Stimulated activated CD8-positive, alpha-beta memory T cell treated with anti-CD3 and anti-CD28 coated beads, Interleukin-4, amount 100 ng/mL, for 24 hours (primary cell): ENCODE measurements around the gene CHCHD4.
"Not testable (repeated sequence)": the region's sequence is repeated elsewhere in the genome, so short reads cannot be mapped to it uniquely, and the experiment has no call there.

ENCODE experiments used
- DNase-seq: peaks from one replicate; pipeline ENCODE4 v3.0.0-alpha.2; 2020; ENCODE audit warnings: low read depth

Gene CHCHD4

GRCh38 chr3:14134291-14134690 lies 9.6 kb upstream of the CHCHD4 start:
- no peak for DNase-seq

DNA sequence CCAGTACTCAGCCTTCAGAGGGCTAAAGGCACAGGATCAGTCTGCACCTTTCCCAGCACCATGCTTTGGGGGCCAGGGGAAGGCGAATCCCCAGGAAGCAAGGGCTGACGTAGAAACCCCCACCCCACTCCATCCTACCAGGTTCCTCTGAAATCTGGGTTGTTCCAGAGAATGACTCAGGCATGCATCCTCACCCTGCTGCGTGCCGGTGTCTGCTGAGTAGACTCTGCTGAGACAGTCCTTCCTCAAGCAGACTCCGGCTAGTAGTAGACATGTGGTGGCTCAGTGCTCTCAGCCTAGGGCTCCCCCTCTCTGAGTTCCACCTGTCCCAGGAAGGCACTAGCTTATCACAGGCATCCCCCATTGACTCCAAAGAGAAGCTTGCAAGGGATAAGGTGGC lies 9.2 kb upstream of the CHCHD4 start:
- DNase-seq, result no peak

DNA sequence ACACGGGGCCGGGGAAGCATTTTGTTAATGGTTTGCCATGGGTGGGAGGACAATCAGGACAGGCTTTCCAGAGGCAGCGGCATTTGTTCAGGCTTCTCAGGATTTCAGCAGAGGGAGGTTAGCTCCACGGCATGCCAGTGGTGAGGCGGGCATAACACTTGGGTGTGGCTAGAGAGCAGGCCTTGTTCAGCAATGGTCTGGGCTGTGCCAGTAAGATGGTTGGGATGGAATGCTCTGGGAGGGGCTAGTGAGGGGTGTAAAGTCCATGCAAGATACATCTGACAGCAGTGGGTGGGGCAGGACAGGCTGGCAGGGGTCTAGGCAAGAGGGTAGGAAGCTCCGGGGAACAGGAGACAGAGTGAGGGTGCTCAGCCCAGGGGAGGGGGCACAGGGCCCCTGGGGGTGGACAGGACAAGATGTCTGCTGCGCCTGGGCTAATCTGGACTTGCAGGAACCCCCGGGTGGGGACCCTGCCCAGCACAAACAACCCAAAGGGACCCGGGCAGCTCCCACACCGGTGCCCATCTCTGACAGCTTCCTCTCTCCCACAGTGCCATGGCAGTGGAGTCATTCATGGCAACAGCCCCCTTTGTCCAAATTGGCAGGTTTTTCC lies 8.6 kb upstream of the CHCHD4 start:
- no peak for DNase-seq

DNA sequence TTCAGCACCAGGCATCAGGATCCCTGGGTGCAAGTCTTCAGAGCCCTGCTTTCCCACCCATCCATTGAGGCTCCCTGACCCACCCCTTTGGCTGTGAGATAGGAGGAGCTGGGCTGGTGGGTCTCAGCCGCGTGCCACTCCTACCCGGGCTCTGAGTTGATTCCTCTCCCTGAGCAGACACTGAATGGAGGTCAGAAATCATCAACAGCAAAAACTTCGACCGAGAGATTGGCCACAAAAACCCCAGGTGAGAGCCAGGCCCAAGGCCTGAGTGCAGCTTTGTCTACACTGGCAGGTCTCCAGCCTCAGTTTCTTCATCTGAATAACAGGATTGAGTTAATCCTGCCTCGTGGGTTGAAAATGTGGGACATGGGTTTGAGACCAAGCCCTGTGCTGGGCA lies 8.0 kb upstream of the CHCHD4 start:
- no peak for DNase-seq

DNA sequence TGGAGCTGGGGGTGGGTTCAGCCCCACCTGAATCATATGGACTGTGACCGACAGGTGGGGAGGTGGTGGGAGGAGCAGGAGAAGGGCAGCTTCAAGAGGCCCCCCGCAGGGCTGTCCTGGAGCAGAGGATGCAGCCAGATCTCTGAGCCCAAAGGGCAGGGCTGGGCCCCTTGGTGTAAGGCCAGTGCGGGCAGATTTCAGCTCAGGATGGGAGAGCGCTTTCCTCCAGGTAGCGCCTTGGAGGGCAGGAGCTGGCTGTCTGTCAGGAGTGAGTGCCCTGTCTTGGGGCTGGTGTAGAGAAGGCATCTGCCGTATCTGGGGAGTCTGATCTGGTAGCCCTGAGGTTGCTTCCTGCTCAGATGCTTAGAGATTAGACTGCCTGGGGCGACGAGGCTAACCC lies 7.5 kb upstream of the CHCHD4 start:
- no peak for DNase-seq

DNA sequence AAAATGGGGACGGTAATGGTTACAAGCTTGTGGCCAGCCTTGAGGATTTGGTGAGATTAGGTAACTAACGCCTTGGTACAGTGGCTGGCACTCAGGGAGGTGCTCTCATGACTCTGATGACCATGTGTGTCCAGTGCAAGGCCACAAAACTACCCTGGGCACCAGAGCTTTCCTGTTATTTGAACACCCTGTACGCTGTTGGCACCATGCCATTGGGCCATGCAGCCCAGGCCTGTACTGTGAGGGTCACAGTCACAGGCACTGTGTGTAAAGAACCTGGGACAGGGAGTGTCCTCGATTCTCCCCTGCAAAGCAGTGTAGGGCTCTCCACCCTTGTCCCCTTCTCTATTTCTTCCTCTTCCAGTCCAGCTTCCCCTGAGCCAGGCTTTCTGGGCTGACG lies 6.5 kb upstream of the CHCHD4 start:
- DNase-seq, result no peak

DNA sequence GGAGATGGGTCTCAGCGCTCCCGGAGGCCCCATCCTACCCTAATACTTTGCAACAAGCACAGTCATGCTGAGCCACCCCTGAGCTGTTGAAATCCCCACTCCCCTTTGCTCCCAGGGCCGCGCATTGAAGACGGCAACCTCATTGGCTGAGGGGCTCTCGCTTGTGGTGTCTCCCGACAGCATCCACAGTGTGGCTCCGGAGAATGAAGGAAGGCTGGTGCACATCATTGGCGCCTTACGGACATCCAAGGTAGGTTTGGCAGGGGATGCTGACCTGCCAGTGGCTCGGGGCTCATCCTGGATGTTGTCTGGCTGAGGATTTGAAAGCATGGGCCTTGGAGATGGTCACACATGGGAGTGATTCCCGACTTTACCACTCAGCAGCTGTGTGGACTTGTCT lies 6.0 kb upstream of the CHCHD4 start:
- DNase-seq, result no peak

- DNase-seq, result no peak
These were observed 5.6 kb upstream of the CHCHD4 start for GRCh38 chr3:14130230-14130629.

- no peak for DNase-seq
These were observed 4.6 kb upstream of the CHCHD4 start for GRCh38 chr3:14129296-14129695.

- no peak for DNase-seq
These were observed 4.1 kb upstream of the CHCHD4 start for GRCh38 chr3:14128724-14129123.

DNA sequence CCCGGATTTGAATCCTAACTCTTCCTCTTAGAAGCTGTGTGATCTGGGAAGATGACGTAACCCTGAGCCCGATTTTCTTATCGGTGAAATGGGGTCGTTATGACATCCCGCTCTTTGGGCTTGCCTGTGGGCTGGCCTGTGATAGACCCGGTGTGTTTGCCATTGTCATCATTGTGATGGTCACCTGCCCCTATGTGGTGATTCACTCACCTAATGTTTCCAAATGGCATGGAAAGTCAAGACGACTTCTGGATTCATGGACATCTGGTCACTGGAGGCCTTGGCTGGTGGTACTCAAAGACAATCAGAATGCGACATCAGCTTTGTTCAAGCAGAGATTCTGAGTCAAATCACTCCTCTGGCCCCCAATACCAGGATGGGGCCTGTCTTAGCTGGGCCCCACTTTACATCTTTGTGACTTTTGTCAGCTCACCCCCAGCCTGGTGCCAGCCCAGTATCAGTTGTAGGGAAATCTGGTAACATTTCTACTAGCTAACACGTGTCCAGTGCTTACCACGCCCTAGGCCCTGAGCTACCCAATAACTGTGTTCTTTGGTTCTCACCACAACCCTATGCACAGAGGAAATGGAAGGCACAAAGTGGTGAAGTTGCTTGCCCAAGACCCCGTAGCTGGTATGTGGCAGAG lies 3.0 kb upstream of the CHCHD4 start:
- no peak for DNase-seq

DNA sequence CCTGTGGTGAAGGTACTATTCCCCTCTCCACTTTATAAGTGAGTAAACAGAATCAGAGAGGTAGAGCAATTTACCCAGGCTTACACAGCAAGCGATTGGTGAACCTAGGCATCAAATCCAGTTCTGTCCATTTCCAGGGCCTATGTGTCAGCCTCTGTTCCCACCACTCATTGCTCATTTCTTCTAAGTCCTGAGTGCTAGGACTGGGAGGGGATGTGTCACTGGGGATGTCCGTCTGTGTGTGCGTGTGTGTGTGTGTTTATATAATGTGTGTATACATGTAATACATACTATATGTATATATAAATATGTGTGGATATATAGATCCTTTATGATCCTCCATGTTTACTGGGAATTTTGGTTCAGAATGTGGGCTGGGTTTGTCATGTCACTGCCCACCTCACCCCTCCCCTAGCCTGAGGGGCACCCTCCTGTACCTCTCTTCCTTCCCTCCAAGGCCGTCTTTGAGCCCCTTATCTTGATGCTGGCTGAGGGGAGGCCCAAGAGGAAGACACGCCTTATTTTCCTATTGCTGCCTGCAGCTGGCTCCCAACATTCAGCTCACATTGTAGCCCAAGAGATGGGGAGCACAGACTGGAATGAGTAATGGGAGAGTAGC lies 2.3 kb upstream of the CHCHD4 start:
- DNase-seq, result no peak

GRCh38 chr3:14126017-14126886 lies 1.6 kb upstream of the CHCHD4 start:
- no peak for DNase-seq

- peak; percentile 42 for DNase-seq
These were observed 735 bp upstream of the CHCHD4 start for GRCh38 chr3:14125193-14126016.

DNA sequence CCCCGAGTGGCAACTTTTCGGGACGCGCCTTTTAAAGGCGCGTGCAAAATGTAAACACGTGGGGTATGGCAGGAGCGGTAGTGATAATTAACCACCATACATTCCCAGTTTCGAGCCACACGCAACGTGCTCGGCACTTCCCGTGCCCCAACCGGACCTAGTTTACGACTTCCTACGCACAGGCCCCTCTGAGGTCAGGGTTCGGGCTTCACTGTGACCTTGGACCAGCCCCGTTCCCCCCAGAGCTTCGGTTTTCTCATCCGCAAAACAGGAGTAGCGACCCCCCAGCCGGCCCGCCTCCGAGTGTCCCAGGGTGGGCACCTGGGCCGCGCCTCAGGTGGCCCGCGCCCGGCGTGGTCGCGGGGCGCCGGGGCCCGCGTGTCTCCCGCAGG lies 451 bp downstream of the CHCHD4 start:
- peak; percentile 59 for DNase-seq

- no peak for DNase-seq
These were observed 1.1 kb downstream of the CHCHD4 start for GRCh38 chr3:14123308-14124222.

- DNase-seq, result no peak
These were observed 2.4 kb downstream of the CHCHD4 start for GRCh38 chr3:14122301-14122700.

GRCh38 chr3:14121859-14122258 lies 2.8 kb downstream of the CHCHD4 start:
- DNase-seq, result no peak

DNA sequence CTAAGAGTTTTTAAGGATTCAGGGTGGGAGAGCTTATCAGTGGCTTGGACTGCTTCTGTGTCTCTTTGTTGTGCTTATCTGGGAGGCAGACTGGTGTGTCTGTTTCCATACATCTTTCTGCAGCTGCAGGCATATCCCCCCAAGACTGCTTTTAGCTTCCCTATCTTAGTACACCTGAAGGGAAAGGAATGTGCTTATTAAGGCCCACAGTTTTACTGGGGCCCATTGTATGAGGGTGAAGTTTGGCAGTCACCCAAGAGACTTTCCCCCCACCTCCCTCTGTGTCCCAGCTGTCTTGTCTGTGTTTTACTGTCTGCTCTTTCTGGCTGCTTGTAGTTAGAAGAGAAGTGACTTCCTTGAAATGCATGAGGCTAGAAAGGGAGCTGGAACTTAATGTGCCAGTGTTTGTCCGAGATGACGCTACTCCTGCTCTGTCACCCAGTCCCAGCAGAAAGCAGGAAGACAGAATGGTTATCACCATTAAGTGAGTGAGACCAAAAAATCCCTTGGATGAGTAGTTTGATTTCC lies 3.7 kb downstream of the CHCHD4 start:
- DNase-seq, result not testable (repeated sequence)

GRCh38 chr3:14120111-14120920 lies 4.4 kb downstream of the CHCHD4 start:
- no peak for DNase-seq
